Mammary epithelial cell (primary cell): Measurements from ENCODE around the gene KIF26B.

Experiments used
- EZH2 ChIP-seq: IDR thresholded peaks from 2 replicates; pipeline ENCODE4 v1.6.1; 2012; ENCODE audit warnings: low read length, inconsistent platforms, borderline replicate concordance
- TF ChIP-seq, protein P1 (sequence below), 2 donors: IDR thresholded peaks in 1 of 2; conservative IDR thresholded peaks in 1 of 2; 2 replicates each; pipeline ENCODE4 v1.5.1; 2011 to 2012; ENCODE audit warnings: inconsistent platforms in 2 of 2, low read length in 2 of 2, mild to moderate bottlenecking in 2 of 2, control low read depth in 1 of 2, low read depth in 1 of 2; ENCODE audit not compliant: insufficient read depth in 1 of 2; ENCODE audit errors: extremely low read depth in 1 of 2

DNA sequence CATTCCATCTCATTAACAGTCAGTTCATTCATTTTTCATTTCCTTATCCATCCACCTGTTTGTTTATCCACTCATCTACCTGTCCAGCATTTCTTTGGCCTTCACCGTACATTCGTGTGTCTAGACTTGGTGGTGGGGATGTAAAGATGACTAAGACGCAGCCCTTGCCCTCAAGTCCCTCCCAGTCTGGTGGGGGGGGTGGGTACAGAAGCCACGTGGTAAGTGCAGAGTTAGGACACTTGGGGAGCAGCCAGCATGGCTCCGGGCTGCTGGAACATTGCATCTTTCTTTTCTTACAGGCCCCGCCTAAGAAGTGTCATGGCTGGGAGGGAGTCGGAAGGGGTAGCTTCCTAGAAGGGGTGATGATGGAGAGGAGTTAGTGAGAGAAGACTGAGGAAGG lies 17.2 kb downstream of the KIF26B start:
- TF ChIP-seq, protein P1, sequence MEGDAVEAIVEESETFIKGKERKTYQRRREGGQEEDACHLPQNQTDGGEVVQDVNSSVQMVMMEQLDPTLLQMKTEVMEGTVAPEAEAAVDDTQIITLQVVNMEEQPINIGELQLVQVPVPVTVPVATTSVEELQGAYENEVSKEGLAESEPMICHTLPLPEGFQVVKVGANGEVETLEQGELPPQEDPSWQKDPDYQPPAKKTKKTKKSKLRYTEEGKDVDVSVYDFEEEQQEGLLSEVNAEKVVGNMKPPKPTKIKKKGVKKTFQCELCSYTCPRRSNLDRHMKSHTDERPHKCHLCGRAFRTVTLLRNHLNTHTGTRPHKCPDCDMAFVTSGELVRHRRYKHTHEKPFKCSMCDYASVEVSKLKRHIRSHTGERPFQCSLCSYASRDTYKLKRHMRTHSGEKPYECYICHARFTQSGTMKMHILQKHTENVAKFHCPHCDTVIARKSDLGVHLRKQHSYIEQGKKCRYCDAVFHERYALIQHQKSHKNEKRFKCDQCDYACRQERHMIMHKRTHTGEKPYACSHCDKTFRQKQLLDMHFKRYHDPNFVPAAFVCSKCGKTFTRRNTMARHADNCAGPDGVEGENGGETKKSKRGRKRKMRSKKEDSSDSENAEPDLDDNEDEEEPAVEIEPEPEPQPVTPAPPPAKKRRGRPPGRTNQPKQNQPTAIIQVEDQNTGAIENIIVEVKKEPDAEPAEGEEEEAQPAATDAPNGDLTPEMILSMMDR (conservative IDR thresholded peaks at IDR 0.05 in 1 of 2, IDR thresholded peaks at IDR 0.05 in 1 of 2; ENCODE audit: extremely low read depth in 1 of 2, insufficient read depth in 1 of 2, low read depth in 1 of 2, low read length in 2 of 2): no peak
- TF ChIP-seq EZH2: no peak
